Measurements from ENCODE around the gene GRID1. TPM values are rescaled to one million over a fixed set of nuclear protein-coding genes. Genes with fewer than 3 reads are reported as not detected.

GRID1 gene
- total RNA-seq, 1 donor from 2014 or later = 1.1 TPM

GRCh38 chr10:86367152-86367951 is 757 bp upstream of the GRID1 start:
- Mint-ChIP-seq H3K4me1 (peaks cover 12% of the 10 kb centered on the region), H3K27me3 (ENCODE audit: low read depth) (peaks cover 85% of the 10 kb centered on the region), H3K36me3 (ENCODE audit: low read depth) (no peaks in the 10 kb centered on the region), H3K4me3 (peak overlapping the region; percentile 80), H3K27ac (ENCODE audit: unreplicated experiment) (no peak overlapping the region), H3K9me3 (no peaks in the 10 kb centered on the region)
- no peak for DNase-seq (ENCODE audit: low read depth, low spot score)
- no peak for TF ChIP-seq CTCF (conservative IDR thresholded peaks at IDR 0.05)

- peak; percentile 34 for DNase-seq (ENCODE audit: low read depth, low spot score)
- no peaks in the 10 kb centered on the region for H3K36me3 Mint-ChIP-seq (ENCODE audit: low read depth)
- no peak overlapping the region for H3K27ac Mint-ChIP-seq (ENCODE audit: unreplicated experiment)
- no peaks in the 10 kb centered on the region for H3K9me3 Mint-ChIP-seq
- H3K4me1 Mint-ChIP-seq = peaks cover 12% of the 10 kb centered on the region
- TF ChIP-seq CTCF (conservative IDR thresholded peaks at IDR 0.05) = no peak
- H3K4me3 Mint-ChIP-seq = no peak overlapping the region
- peaks cover 86% of the 10 kb centered on the region for H3K27me3 Mint-ChIP-seq (ENCODE audit: low read depth)
These were observed 232 bp upstream of the GRID1 start for GRCh38 chr10:86366902-86367151.

- no peak overlapping the region for H3K27ac Mint-ChIP-seq (ENCODE audit: unreplicated experiment)
- H3K27me3 Mint-ChIP-seq (ENCODE audit: low read depth) = peaks cover 88% of the 10 kb centered on the region
- DNase-seq (ENCODE audit: low read depth, low spot score) = no peak
- no peaks in the 10 kb centered on the region for H3K9me3 Mint-ChIP-seq
- H3K4me3 Mint-ChIP-seq = peak overlapping the region; percentile 88
- H3K36me3 Mint-ChIP-seq (ENCODE audit: low read depth) = no peaks in the 10 kb centered on the region
- TF ChIP-seq CTCF (conservative IDR thresholded peaks at IDR 0.05) = no peak
- H3K4me1 Mint-ChIP-seq = peaks cover 12% of the 10 kb centered on the region
These were observed 1.1 kb downstream of the GRID1 start for GRCh38 chr10:86365346-86366032.

- H3K9me3 Mint-ChIP-seq = no peaks in the 10 kb centered on the region
- H3K36me3 Mint-ChIP-seq (ENCODE audit: low read depth) = no peaks in the 10 kb centered on the region
- H3K4me3 Mint-ChIP-seq = peak overlapping the region; percentile 88
- no peak for TF ChIP-seq CTCF (conservative IDR thresholded peaks at IDR 0.05)
- peaks cover 12% of the 10 kb centered on the region for H3K4me1 Mint-ChIP-seq
- peaks cover 86% of the 10 kb centered on the region for H3K27me3 Mint-ChIP-seq (ENCODE audit: low read depth)
- DNase-seq (ENCODE audit: low read depth, low spot score) = peak; percentile 25
- H3K27ac Mint-ChIP-seq (ENCODE audit: unreplicated experiment) = no peak overlapping the region
These were observed 1.9 kb downstream of the GRID1 start for GRCh38 chr10:86364491-86365345.

GRCh38 chr10:86363833-86364490 is 2.6 kb downstream of the GRID1 start:
- DNase-seq (ENCODE audit: low read depth, low spot score) = no peak
- Mint-ChIP-seq H3K36me3 (ENCODE audit: low read depth) (no peaks in the 10 kb centered on the region), H3K4me1 (peaks cover 12% of the 10 kb centered on the region), H3K4me3 (peak overlapping the region; percentile 59), H3K27me3 (ENCODE audit: low read depth) (peaks cover 84% of the 10 kb centered on the region), H3K9me3 (no peaks in the 10 kb centered on the region), H3K27ac (ENCODE audit: unreplicated experiment) (no peak overlapping the region)
- TF ChIP-seq CTCF (conservative IDR thresholded peaks at IDR 0.05) = peak; percentile 38

Data from neural crest cell (in vitro differentiated cells).